Measurements from ENCODE around the gene MEMO1. TPM values are rescaled to one million over a fixed set of nuclear protein-coding genes. Genes with fewer than 3 reads are reported as not detected.

Gene MEMO1
- total RNA-seq, 1 donor = 37.6 TPM

- Histone ChIP-seq H3K79me2 (ENCODE audit: insufficient read depth, low read length) (peaks cover 58% of the 10 kb centered on the region), H3K27me3 (ENCODE audit: insufficient read depth, low read length) (no peaks in the 10 kb centered on the region), H3K4me2 (ENCODE audit: insufficient read depth, low read length) (peak overlapping the region; percentile 81), H4K20me1 (ENCODE audit: insufficient read depth, low read length) (peaks cover 44% of the 10 kb centered on the region), H3K4me3 (ENCODE audit: insufficient read depth, low read length) (peak overlapping the region; percentile 90), H3K4me1 (ENCODE audit: insufficient read depth, low read length) (peaks cover 10% of the 10 kb centered on the region), H2AFZ (ENCODE audit: low read length) (peak overlapping the region; percentile 55), H3K36me3 (ENCODE audit: insufficient read depth, low read length) (peaks cover under 1% of the 10 kb centered on the region), H3K27ac (ENCODE audit: low read depth, low read length) (peak overlapping the region; percentile 53), H3K9me3 (ENCODE audit: low read depth, low read length) (no peaks in the 10 kb centered on the region)
- no peak for TF ChIP-seq CTCF (IDR thresholded peaks at IDR 0.05; ENCODE audit: extremely low read depth, low read depth, low read length)
- peak; percentile 80 for DNase-seq (ENCODE audit: insufficient read length, low spot score, missing footprints)
Observed at GRCh38 chr2:32008805-32009515, 1.8 kb downstream of the MEMO1 start.

GRCh38 chr2:32007121-32007391 lies 3.8 kb downstream of the MEMO1 start:
- DNase-seq (ENCODE audit: insufficient read length, low spot score, missing footprints) = no peak
- Histone ChIP-seq H4K20me1 (ENCODE audit: insufficient read depth, low read length) (peaks cover 52% of the 10 kb centered on the region), H3K9me3 (ENCODE audit: low read depth, low read length) (no peaks in the 10 kb centered on the region)

GRCh38 chr2:32005371-32005976 lies 5.3 kb downstream of the MEMO1 start:
- no peak overlapping the region for H2AFZ ChIP-seq (ENCODE audit: low read length)
- H3K27ac ChIP-seq (ENCODE audit: low read depth, low read length) = no peak overlapping the region
- H3K9me3 ChIP-seq (ENCODE audit: low read depth, low read length) = no peaks in the 10 kb centered on the region
- no peaks in the 10 kb centered on the region for H3K36me3 ChIP-seq (ENCODE audit: insufficient read depth, low read length)
- H3K27me3 ChIP-seq (ENCODE audit: insufficient read depth, low read length) = no peaks in the 10 kb centered on the region
- no peak overlapping the region for H3K4me3 ChIP-seq (ENCODE audit: insufficient read depth, low read length)
- DNase-seq (ENCODE audit: insufficient read length, low spot score, missing footprints) = no peak
- H3K4me1 ChIP-seq (ENCODE audit: insufficient read depth, low read length) = peaks cover 4% of the 10 kb centered on the region
- H3K4me2 ChIP-seq (ENCODE audit: insufficient read depth, low read length) = no peak overlapping the region
- no peak for TF ChIP-seq CTCF (IDR thresholded peaks at IDR 0.05; ENCODE audit: extremely low read depth, low read depth, low read length)
- peaks cover 59% of the 10 kb centered on the region for H4K20me1 ChIP-seq (ENCODE audit: insufficient read depth, low read length)
- H3K79me2 ChIP-seq (ENCODE audit: insufficient read depth, low read length) = peaks cover 88% of the 10 kb centered on the region

More at GRCh38 chr2:32007121-32007391, 3.8 kb downstream of the MEMO1 start:
- no peaks in the 10 kb centered on the region for H3K27me3 ChIP-seq (ENCODE audit: insufficient read depth, low read length)
- peaks cover 10% of the 10 kb centered on the region for H3K4me1 ChIP-seq (ENCODE audit: insufficient read depth, low read length)
- H3K79me2 ChIP-seq (ENCODE audit: insufficient read depth, low read length) = peaks cover 75% of the 10 kb centered on the region
- TF ChIP-seq CTCF (IDR thresholded peaks at IDR 0.05; ENCODE audit: extremely low read depth, low read depth, low read length) = no peak
- no peak overlapping the region for H3K4me3 ChIP-seq (ENCODE audit: insufficient read depth, low read length)
- H3K36me3 ChIP-seq (ENCODE audit: insufficient read depth, low read length) = no peaks in the 10 kb centered on the region
- H3K27ac ChIP-seq (ENCODE audit: low read depth, low read length) = no peak overlapping the region
- H2AFZ ChIP-seq (ENCODE audit: low read length) = no peak overlapping the region
- no peak overlapping the region for H3K4me2 ChIP-seq (ENCODE audit: insufficient read depth, low read length)

- no peak for TF ChIP-seq CTCF (IDR thresholded peaks at IDR 0.05; ENCODE audit: extremely low read depth, low read depth, low read length)
Observed at GRCh38 chr2:32003791-32004190, 7.0 kb downstream of the MEMO1 start.

More at GRCh38 chr2:32003791-32004190, 7.0 kb downstream of the MEMO1 start:
- Histone ChIP-seq H3K4me3 (ENCODE audit: insufficient read depth, low read length) (no peak overlapping the region), H3K4me2 (ENCODE audit: insufficient read depth, low read length) (no peak overlapping the region), H3K27ac (ENCODE audit: low read depth, low read length) (no peak overlapping the region), H3K27me3 (ENCODE audit: insufficient read depth, low read length) (no peaks in the 10 kb centered on the region), H3K79me2 (ENCODE audit: insufficient read depth, low read length) (peaks cover 93% of the 10 kb centered on the region), H3K36me3 (ENCODE audit: insufficient read depth, low read length) (no peaks in the 10 kb centered on the region), H2AFZ (ENCODE audit: low read length) (no peak overlapping the region), H4K20me1 (ENCODE audit: insufficient read depth, low read length) (peaks cover 60% of the 10 kb centered on the region), H3K9me3 (ENCODE audit: low read depth, low read length) (no peaks in the 10 kb centered on the region), H3K4me1 (ENCODE audit: insufficient read depth, low read length) (peaks cover 4% of the 10 kb centered on the region)
- no peak for DNase-seq (ENCODE audit: insufficient read length, low spot score, missing footprints)
